Activated CD8-positive, alpha-beta memory T cell treated with anti-CD3 and anti-CD28 coated beads, Interleukin-2, amount 50 U/mL, for 1 hour (primary cell): ENCODE data around the gene CATSPERZ.
"Not testable (repeated sequence)": the region's sequence is repeated elsewhere in the genome, so short reads cannot be mapped to it uniquely, and the experiment has no call there.

Source experiments
- DNase-seq: peaks from one replicate; pipeline ENCODE4 v3.0.0-alpha.2; 2020; ENCODE audit errors: extremely low read depth

Gene CATSPERZ

DNA sequence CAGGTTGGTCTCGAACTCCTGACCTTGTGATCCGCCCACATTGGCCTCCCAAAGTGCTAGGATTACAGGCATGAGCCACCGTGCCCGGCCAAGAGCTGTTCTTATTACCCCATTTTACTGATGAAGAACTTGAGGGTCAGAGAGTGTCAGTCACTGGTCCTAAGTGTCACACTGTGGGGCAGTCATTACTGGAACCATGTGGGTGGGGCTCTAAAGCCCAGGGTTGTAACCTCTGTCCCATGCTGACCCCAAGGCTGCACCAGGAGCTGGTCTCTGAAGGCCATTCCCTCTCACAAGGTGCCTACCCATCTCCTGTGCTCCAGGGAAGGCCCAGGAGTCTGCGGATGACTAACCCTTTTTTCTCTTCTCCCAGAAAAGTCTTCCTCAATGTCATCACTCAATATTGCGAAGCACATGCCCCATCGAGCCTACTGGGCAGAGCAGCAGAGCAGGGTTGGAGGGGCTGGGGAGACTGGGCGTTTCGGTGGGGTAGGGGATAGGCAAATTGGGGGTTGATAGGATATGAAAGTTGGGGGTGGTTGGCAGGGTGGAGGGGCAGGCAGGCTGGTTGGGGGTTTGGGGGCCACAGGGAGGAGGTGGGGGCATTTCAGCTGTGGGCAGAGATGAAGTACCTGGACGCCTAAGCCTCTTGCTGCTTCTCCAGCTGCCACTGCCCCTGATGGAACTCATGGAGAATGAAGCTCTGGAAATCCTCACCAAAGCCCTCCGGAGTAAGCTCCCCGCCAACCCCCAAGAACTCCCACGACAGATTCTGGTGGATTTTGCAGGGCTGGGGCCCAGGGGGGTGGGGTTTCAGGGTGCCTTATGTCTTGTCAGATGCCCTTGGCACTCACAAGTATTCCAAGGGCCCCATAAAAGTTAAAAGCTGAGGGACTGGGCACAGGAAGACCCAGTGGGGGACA lies 3.2 kb downstream of the CATSPERZ start:
- no peak for DNase-seq

DNA sequence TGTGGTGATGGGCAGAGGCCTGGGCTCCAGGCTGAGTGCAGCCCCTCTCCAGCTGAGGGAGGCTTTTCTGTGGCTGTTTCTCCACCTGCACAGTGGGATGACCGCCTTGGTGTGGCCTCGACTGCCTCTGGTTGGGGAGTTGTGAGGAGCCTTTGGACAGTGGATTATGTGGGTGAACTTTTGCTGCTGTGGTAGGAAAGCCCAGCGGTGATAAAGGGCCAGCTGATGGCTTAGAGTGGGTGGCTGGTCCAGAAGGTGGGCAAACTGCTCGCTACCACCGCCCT lies 3.8 kb downstream of the CATSPERZ start:
- no peak for DNase-seq

DNA sequence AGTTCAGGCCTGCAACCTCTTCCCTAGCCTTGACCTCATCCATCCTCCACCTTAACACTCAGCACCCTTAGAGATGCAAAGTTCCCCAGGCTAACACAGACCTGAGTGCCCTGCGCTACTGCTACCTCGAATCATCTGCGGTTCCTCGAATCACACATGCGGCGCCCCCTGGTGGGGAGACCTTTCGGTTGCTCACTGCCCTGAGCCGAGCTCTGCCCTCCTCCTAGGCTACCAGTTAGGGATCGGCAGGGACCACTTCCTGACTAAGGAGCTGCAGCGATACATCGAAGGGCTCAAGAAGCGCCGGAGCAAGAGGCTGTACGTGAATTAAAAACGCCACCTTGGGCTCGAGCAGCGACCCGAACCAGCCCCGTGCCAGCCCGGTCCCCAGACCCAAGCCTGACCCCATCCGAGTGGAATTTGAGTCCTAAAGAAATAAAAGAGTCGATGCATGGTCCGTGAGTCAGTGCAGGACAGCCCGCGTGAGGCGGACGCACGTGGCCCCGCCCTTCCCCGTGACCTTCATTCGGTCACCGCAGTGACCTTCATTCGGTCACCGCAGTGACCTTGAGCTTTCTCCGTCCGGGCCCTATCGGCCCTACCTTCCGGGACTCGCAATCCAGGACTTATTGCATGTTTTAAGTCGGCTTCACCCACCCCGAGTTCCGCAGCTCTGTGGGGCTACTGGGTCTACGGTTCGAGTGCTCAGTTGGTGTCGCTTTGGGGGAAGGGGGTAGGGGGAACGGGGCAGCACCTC lies 4.3 kb downstream of the CATSPERZ start:
- peak; percentile 82 for DNase-seq

DNA sequence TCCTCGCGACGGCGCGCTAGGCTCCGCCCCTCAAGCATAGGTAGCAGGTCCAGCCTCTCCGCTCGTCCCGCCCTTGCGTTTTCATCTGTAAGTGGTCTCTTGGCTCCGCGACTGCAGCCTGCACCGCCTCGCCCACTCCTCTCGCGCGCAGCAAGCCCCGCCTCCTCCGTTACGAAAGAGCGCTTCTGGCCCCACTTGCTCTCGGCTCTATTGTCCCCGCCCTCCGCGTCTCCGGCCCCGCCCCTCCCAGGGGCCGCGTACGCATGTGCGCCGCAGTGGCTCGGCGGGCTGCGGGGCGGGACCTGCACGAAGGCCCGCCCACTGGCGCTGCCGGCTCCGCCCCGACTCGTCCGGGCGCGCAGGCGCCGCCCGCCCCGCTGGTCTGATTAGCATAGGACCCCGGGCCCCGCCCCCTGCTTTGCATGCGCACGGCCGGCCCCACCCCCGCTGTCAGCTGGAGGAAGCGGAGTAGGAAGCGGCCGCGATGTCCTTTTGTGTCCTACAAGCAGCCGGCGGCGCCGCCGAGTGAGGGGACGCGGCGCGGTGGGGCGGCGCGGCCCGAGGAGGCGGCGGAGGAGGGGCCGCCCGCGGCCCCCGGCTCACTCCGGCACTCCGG lies 5.0 kb downstream of the CATSPERZ start, which contains the start of gene ESRRA:
Gene ESRRA (plus strand): TSS at position 450 of the 616 bp plus-strand sequence. CDS start 1,656 bp downstream, outside the sequence.
- peak; percentile 99 for DNase-seq

DNA sequence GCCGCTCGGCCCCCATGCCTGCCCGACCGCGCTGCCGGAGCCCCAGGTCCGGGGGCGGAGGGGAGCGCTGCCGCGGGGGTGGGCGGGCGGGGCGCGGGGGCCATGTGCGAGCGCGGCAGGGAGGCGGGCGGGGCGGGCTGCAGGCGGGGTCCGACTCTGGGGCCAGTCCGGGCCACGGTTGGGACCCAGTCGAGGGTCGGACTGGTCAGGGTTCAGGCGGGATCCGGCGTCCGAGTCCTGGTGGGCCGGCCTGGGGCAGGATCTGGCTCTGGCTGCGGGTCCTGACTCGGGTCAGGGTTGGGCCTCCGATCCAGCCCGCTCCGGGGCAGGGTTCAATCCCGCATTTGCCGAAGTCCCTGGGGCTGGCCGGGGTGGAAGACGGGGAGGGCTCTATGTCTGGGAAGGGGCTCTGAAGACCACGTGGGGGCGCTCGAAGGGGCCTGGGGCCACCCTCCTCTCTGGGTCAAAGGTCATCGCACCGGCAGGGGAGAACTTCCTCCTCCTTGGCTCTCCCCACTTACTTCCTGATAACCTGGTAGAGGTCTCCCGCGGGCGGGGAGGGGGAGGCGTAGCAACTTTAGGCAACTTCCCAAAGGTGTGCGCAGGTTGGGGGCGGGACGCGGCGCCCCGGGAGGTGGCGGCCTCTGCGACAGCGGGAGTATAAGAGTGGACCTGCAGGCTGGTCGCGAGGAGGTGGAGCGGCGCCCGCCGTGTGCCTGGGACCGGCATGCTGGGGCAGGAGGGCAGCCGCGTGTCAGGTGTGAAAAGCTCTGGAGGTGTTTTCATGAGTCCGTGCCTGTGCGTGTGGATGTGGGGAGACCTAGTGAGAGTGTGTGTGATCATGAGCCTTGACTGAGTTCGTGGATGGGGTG lies 5.8 kb downstream of the CATSPERZ start:
- DNase-seq, result no peak

DNA sequence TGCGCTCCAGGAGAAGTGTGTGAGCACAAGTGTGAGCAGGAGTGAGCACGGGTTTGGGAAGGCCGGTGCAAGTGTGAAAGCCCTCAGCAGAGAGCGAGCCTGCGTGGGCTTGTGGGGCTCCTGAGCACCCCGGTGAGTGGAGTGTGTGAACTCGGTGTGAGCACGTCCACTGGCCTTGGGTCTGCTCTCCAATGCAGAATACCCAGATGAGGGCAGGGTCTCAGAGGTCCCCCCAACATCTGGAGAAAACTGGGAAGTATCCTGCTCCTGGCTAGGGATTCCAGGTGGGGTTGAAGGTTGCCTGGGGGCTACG lies 6.4 kb downstream of the CATSPERZ start:
- DNase-seq, result no peak

DNA sequence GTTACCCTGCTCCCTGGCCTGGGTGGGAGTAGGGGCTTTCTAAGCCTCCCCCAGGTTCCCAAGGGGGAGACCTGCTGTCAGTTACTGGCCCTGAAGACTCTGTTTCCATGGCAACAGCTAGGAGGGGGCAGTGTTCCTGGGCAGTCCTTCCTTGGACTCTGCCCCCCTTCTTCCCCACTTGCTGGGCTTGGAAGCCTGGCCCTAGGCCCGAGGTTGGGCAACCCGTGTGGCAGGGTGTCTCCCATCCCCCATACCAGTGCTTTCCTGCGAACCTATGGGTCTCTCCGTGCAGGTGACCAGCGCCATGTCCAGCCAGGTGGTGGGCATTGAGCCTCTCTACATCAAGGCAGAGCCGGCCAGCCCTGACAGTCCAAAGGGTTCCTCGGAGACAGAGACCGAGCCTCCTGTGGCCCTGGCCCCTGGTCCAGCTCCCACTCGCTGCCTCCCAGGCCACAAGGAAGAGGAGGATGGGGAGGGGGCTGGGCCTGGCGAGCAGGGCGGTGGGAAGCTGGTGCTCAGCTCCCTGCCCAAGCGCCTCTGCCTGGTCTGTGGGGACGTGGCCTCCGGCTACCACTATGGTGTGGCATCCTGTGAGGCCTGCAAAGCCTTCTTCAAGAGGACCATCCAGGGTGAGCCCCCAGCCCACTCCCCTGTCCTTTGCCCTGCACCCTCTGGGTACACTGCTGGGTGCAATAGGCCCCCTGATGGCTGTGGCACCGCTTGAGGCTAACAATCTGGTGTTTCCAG lies 6.9 kb downstream of the CATSPERZ start:
- DNase-seq, result no peak

DNA sequence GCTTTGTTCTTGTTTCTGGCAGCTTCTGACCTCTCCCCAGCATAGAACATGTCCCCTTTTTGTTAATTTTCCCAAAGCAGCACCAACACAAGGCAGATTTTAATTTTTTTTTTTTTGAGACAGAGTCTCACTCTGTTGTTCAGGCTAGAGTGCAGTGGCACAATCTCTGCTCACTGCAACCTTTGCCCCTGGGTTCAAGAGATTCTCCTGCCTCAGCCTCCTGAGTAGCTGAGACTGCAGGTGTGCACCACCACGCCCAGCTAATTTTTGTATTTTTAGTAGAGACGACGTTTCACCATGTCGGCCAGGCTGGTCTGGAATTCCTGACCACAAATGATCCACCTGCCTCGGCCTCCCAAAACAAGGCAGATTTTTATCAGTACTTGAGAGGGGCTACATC lies 7.6 kb downstream of the CATSPERZ start:
- not testable (repeated sequence) for DNase-seq

DNA sequence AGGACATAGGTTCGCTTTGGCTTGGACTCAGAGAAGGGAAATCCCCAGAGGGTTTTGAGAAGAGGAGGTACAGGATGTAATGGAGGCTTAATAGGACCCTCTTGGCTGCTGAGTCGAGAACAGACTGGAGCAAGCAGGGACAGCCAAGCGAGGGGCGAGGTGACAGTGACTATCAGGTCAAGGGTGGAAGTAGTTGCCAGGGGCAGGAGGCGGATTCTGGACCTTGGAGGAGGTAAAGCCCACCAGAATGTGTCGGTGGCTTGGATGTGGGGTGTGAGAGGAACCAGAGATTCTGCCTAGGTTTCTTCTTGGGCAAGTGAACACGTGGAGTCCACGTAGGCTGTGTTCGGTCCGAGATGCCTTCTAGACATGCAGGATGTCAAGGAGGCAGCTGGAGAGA lies 12.8 kb downstream of the CATSPERZ start:
- DNase-seq, result no peak

DNA sequence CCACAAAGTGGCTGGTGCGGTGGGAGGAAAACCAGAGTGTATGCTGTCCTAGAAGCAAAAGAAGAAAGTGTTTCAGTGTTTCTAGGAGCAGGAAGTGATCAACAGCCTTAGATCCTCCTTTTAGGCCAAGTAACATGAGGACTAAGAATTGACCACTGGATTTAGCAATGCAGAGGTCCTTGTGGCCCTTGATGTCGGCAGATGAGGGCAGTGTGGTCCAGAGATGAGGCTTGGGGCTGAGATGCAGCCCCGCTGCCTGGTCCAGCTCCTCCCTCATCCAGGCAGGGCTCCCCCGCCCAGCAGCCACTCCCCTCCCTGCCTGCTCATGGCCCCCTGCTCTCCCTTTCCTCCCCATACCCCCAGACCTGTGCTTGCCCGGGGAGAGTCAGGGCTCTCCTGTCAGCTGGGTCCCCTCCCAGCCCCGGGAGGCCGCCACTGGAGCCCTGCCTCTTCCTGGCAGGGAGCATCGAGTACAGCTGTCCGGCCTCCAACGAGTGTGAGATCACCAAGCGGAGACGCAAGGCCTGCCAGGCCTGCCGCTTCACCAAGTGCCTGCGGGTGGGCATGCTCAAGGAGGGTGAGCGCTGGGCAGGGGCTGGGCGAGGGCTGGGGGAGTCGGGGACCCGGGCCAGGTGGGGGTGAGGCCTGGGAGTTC lies 13.5 kb downstream of the CATSPERZ start:
- DNase-seq, result no peak

DNA sequence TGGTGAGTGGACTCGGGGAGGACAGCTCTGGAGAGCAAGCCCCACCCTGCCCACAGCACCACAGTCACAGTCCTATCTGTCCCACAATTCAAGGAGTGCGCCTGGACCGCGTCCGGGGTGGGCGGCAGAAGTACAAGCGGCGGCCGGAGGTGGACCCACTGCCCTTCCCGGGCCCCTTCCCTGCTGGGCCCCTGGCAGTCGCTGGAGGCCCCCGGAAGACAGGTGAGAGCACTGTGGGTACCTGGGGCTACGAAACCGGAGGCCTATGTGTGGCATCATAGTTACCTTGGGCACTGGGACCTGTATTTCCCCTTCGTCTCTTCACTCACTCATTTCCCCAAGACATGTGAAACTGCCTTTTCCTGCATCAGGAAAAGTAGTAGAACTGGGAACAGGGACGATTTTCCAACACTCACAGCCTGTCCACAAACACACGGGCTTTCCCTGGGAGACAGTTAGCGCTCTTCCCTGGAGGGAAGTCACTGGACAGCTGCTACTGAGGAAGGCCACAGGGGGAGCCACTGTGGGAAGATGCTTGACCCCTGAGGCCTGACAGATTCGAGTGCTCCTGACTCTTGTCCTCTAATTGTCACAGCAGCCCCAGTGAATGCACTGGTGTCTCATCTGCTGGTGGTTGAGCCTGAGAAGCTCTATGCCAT lies 14.1 kb downstream of the CATSPERZ start:
- no peak for DNase-seq

DNA sequence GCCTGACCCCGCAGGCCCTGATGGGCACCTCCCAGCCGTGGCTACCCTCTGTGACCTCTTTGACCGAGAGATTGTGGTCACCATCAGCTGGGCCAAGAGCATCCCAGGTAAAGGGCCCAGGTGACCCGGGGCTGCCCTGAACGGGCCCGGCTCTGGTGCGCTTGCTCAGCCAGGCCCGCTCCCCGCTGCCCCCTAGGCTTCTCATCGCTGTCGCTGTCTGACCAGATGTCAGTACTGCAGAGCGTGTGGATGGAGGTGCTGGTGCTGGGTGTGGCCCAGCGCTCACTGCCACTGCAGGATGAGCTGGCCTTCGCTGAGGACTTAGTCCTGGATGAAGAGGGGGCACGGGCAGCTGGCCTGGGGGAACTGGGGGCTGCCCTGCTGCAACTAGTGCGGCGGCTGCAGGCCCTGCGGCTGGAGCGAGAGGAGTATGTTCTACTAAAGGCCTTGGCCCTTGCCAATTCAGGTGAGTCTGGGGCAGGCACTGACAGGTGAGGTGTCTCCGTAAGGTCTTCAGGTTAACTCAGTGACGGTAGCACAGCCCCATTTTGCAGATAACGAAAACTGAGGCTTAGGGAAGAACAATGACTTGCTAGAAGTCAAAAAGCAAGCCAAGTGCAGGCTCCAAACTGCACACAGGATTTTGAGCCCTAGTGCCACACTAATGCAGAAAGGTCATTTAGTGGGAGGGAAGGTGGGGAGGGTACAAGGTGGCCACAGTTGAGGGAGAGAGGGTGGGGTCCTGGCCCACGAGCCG lies 14.8 kb downstream of the CATSPERZ start:
- no peak for DNase-seq

DNA sequence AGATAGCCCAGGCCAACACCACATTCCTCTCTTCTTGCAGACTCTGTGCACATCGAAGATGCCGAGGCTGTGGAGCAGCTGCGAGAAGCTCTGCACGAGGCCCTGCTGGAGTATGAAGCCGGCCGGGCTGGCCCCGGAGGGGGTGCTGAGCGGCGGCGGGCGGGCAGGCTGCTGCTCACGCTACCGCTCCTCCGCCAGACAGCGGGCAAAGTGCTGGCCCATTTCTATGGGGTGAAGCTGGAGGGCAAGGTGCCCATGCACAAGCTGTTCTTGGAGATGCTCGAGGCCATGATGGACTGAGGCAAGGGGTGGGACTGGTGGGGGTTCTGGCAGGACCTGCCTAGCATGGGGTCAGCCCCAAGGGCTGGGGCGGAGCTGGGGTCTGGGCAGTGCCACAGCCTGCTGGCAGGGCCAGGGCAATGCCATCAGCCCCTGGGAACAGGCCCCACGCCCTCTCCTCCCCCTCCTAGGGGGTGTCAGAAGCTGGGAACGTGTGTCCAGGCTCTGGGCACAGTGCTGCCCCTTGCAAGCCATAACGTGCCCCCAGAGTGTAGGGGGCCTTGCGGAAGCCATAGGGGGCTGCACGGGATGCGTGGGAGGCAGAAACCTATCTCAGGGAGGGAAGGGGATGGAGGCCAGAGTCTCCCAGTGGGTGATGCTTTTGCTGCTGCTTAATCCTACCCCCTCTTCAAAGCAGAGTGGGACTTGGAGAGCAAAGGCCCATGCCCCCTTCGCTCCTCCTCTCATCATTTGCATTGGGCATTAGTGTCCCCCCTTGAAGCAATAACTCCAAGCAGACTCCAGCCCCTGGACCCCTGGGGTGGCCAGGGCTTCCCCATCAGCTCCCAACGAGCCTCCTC lies 15.7 kb downstream of the CATSPERZ start:
- not testable (repeated sequence) for DNase-seq

DNA sequence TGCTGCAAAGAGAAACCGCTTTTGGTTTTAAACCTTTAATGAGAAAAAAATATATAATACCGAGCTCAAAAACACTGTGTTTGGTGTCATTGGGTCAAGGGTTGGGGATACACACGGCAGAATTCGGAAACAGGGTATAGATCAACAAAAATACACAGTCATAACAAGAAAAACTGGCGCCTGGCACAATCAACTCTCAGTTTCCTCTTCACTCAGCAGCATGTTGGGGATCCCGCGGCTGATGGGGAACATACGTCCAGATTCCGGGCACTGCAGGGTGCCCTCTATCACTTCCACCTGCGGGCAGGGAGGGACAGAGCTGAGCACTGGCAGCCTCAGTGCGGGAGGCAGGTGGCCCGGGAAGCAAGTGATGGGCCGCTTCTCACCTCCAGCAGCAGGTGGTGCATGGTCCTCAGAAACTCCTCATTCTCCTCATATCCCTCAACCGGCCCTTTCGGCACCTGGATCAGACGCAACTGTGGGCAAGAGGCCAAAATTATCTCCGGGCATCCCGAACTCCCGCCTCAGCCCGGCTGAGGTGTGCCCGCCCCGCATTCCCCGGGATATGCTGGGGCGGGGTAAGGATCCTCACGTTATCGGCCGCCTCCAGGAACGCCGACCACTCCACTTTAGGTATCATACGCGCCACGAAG lies 16.6 kb downstream of the CATSPERZ start:
- DNase-seq, result no peak

DNA sequence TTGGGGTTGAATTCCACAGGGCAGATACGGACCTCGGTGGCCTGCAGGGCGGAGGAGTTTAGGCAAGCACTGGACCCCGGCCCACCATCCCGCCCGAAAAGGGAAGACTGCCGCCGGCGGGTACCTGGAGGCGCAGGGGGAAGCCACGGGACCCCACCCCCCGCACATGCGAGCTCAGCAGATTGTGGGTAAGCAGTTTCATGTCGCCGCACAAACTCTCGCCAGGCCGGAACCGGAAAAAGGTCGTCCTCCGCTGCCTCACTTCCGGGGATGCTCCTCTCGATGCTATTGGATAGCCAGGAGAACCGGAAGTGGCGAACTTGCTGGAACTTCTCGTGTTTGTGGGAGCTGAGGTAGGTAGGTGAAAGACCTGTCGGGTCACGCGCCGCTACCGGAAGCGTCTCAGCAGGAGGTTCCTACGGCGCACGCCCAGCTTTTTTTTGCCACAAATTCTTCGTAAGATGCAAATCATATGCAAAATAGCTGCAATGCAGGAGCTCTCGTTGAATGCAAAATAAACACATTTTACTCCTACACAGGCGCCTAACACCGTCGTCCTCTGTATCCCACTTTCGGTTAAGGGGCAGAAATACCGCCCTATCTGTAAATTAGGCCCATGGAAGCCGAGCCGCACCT lies 17.3 kb downstream of the CATSPERZ start, which contains the start of gene TRMT112:
Gene TRMT112 (minus strand): TSS at position 235 of the 636 bp plus-strand sequence. CDS start 33 bp downstream, at position 202.
- DNase-seq, result peak; percentile 97

DNA sequence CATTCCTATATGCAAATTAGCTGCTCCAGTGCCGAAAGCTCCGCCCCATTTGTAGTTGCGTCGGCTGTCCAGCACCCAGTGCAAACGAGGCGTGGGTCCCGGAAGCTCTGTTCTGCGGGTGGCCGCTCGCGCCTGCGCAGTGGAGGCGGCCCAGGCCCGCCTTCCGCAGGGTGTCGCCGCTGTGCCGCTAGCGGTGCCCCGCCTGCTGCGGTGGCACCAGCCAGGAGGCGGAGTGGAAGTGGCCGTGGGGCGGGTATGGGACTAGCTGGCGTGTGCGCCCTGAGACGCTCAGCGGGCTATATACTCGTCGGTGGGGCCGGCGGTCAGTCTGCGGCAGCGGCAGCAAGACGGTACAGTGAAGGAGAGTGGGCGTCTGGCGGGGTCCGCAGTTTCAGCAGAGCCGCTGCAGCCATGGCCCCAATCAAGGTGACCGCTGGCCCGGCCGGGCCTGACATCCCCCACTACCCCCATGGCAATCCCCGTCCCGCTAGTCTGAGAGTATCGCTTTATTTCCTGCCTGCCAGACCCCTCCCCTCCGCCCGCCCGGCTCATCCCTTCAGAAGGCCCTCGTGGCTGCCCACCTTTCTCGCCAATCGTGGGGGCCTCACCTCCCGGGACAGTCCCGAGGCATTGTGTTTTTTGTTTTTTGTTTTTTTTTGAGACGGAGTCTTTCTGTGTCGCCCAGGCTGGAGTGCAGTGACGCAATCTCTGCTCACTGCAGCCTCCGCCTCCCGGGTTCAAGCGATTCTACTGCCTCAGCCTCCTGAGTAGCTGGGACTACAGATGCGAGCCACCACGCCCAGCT lies 18.0 kb downstream of the CATSPERZ start, which contains the start of gene PRDX5:
Gene PRDX5 (plus strand): TSS at position 161 of the 805 bp plus-strand sequence. CDS start 95 bp downstream, at position 256.
- DNase-seq, result peak; percentile 86
